AG09319 (cell line): ENCODE results near the gene NUMA1.

Experiments
- DNase-seq: peaks from one replicate; pipeline ENCODE4 v3.0.0-alpha.2; 2010; ENCODE audit warnings: low read depth; ENCODE audit errors: extremely low read depth
- TF ChIP-seq, protein P1 (sequence below): IDR thresholded peaks from 2 replicates; pipeline ENCODE4 v1.5.1; 2011; ENCODE audit warnings: low read depth, mild to moderate bottlenecking, inconsistent platforms, low read length, moderate library complexity

The NUMA1 gene

DNA sequence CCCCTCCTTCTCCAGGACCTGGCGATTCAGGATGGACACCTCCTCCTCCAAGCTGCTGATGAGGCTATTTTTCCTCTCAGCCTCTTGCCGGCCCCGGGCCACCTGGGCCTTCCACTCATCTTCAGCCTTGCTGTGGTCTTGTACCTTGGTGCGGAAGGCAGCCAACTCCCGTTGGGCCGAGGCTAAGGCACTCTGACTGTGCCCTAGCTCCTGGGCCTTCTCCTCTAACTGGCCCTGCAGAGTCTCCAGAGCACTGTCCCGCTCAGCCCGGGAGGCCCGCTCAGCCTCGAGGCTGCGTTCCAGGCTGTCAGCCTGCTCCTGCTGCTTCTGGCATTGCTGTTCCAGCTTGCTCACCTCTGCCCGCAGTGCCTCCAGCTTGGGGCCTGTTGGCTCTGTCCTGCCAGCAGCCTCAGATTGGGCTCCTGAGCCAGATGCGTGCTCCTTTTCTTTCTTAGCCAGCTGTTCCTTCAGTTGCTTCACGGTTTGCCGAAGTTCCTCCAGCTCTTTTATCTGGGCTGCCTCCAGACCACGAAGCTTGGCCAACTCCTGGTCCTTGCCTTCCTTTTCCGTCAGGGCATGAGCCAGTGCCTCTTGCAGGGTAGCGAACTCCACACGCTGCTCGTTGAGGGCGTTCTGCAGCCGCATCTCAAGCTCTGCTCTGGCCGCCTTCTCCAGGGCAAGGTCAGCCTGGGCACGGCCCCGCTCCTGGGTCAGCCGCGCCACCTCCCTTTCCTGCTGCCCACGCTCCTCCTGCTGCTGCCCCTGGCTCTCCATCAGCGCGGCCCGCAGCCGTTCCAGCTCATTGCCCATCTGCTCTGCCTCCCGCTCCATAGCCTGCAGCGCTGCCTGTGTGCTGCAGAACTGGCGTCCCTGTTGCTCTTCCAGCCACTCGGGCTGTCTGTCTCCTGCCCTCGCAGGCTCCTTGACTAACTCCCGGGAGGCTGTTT, 66.3 kb downstream of the NUMA1 start:
- TF ChIP-seq, protein P1, sequence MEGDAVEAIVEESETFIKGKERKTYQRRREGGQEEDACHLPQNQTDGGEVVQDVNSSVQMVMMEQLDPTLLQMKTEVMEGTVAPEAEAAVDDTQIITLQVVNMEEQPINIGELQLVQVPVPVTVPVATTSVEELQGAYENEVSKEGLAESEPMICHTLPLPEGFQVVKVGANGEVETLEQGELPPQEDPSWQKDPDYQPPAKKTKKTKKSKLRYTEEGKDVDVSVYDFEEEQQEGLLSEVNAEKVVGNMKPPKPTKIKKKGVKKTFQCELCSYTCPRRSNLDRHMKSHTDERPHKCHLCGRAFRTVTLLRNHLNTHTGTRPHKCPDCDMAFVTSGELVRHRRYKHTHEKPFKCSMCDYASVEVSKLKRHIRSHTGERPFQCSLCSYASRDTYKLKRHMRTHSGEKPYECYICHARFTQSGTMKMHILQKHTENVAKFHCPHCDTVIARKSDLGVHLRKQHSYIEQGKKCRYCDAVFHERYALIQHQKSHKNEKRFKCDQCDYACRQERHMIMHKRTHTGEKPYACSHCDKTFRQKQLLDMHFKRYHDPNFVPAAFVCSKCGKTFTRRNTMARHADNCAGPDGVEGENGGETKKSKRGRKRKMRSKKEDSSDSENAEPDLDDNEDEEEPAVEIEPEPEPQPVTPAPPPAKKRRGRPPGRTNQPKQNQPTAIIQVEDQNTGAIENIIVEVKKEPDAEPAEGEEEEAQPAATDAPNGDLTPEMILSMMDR = no peak
- DNase-seq = no peak

DNA sequence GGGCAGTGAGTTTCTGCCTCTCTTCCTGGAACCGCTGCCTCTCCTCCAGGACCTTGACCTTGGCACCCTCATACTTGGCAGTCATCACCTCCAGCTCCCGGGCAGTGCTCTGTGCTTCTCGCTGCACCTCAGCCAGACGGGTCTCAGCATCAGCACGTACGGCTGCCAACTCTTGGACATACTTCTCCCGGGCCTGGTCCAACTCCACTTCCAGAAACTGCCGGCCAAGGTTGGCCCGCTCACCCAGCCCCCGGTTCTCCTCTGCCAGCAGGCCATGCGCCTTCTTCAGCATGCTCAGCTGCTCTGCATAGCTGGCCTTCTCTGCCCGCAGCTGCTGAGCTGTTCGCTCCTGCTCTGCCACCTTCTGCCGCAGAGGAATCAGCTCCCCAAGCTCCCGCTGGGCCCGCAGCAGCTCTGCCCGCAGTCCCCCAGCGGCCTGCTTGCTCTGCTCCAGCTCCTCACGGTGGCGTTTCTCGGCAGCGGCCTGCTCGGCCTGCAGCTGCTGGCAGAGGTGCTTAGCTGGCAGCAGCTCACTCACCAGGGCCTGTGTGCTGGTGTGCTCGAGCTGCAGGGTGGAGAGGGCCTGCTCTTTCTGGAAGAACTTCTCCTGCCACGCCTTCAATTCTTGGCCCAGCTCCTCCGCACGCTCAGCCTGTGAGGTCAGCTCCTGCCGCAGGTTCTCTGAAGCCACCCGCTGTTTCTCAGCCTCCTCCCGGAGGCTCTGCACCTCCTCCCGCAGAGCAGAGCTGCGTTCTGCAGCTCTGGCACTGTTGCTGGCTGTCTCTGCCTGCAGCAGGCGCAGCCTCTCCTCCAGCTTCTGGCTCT, 67.2 kb downstream of the NUMA1 start:
- TF ChIP-seq, protein P1 = peak; percentile 27
- DNase-seq = peak; percentile 83

DNA sequence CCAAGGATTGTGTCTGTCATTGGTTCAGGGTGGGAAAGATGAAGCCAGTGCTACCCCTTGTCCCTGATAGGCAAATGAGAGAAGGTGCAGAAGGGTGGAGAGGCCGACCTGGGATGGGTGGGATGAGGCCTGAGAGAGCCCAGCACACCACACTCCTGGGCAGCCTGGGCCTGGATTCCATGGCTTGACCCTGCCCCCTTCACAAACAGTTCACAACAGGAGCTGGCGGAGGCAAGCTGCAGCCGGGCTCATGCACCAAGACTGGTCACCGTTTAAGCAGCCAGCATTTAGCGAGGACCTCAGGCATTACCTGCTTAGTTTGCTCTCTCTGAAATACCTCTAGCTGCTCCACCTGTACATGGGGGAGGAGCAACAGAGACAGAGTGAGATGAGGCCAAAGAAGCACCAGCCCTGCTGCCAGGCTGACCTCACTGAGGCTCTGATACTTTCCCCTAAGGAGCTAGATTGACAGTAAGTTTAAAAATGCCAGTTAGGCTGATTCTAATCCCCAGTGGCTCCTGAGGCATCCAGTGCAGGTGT, 68.2 kb downstream of the NUMA1 start:
- no peak for DNase-seq
- TF ChIP-seq, protein P1 = no peak

DNA sequence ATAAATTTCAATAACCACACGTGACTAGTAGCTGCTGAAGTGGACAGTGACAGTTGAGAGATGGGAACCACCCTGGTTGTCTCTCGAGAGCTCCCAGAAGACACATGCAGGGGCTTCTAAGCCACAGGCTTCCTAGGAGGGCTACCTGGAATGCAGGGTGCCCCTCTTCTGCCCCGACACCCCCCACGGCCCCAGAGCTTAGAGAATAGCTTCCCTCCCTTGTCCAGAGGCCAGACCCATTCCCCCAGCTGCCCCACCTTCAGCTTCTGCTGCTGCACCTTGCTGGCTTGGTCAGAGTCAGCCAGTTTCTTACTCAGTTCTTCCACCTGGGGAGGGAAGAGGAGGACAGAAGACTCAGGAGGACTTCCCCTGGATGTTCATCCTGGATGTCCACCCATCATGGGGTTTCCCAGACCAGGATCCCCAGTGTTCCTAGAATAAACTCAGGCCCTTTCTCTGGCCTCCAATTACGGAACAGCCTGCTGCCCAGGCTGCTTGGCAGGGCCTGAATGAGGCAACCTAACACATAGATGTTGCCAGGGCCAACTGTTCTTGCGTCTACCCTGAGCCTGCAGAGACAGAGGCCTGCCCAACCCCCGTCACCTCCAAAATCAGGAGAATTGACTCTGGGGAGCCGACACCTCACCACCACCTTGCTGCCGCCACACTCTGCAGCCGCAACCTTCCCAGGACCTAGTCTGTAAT, 69.7 kb downstream of the NUMA1 start:
- TF ChIP-seq, protein P1 = no peak
- no peak for DNase-seq

DNA sequence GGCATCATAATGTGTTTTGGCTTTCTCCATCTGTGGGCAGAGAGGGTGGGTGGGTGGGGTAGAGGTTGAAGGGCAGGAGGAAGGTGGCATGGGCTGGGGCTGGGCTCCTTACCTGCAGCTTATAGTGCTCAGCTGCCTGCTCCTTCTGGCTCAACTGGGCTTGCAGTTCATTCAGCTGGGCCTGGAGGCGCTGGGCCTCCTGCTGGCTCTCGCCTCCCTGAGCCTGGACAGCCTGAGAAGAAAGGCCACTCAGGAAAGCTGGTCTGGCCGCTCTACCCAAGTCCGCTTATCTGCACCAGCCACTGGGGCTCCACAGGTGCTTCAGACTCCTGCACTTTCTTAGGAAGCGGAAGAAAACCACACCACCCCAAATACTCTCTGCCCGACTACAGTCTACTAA, 71.2 kb downstream of the NUMA1 start:
- DNase-seq = no peak
- TF ChIP-seq, protein P1 = no peak

DNA sequence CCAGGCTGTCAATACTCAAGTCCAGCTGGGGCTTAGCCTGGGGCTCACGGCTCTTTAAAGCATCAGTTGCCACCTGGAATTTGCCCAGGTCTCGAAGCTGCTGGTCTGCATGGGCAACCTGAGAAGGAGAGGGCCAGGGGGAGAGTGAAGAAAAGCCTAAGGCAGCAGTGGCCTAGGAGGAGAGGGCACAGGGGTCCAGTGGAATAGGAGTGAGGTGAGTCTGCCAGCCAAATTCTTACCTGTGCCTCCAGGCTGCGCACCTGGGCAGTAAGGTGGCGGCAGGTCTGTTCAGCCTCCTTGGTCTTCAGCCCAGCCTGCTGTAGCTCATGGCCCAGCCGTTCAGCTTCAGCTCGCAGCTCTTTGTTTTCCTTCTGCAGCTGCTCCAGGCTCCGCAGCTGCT, 71.6 kb downstream of the NUMA1 start:
- no peak for DNase-seq
- TF ChIP-seq, protein P1 = no peak
